Measurements from ENCODE around the gene C1orf74. TPM values are rescaled to one million over a fixed set of nuclear protein-coding genes. Genes with fewer than 3 reads are reported as not detected.

The C1orf74 gene
- polyA plus RNA-seq, 2 of the 4 experiments (the other 2 are of a cell fraction) = 2.4 to 3.3 TPM

GRCh38 chr1:209775678-209776077, 8.7 kb downstream of the C1orf74 start:
- 19% methylated on average over 2 of the region's 2 CpGs for WGBS (ENCODE audit: missing lambda C conversion rate)
- no peak for TF ChIP-seq ESRRA (IDR thresholded peaks at IDR 0.05; ENCODE audit: borderline replicate concordance, low read length)
- no peak for TF ChIP-seq PHF8 (IDR thresholded peaks at IDR 0.05; ENCODE audit: borderline replicate concordance, low read depth)
- no peak for TF ChIP-seq NR3C1 (IDR thresholded peaks at IDR 0.05)
- TF ChIP-seq MAFK (IDR thresholded peaks at IDR 0.05; ENCODE audit: partially characterized antibody) = no peak
- TF ChIP-seq ZSCAN20 (CRISPR knock-in tag; IDR thresholded peaks at IDR 0.05) = no peak
- TF ChIP-seq SMC3 (IDR thresholded peaks at IDR 0.05) = no peak
- TF ChIP-seq MAX (IDR thresholded peaks at IDR 0.05) = no peak
- TF ChIP-seq FOSB (CRISPR knock-in tag; IDR thresholded peaks at IDR 0.05) = no peak
- no peak for TF ChIP-seq GATA3 (IDR thresholded peaks at IDR 0.05; ENCODE audit: borderline replicate concordance)
- no peaks in the 10 kb centered on the region for H3K4me1 ChIP-seq
- ChIA-PET CTCF (interaction anchor here (0.6 to 2.2 kb wide), 4 partner anchors 18 to 327 kb away, joined by 4 to 9 read pairs (median 6); no protein-coding TSS in a partner anchor), POLR2A (interaction anchor here (1.1 kb wide), 1 partner anchor 9 kb away, joined by 3 read pairs; the partner anchor contains the start of gene C1orf74)
- H3K4me2 ChIP-seq = no peak overlapping the region
- no peaks in the 10 kb centered on the region for H3K9me3 ChIP-seq
- DNase-seq (ENCODE audit: low read depth in 1 of 2, low spot score in 1 of 2) = no peak
- no peak overlapping the region for H3K27ac ChIP-seq
- H3K4me3 ChIP-seq = no peak overlapping the region
- FAIRE-seq = no peak
- no peak for ATAC-seq

- no peak overlapping the region for H3K27ac ChIP-seq
- FAIRE-seq = no peak
- H3K4me1 ChIP-seq = no peaks in the 10 kb centered on the region
- no peaks in the 10 kb centered on the region for H3K9me3 ChIP-seq
- ChIA-PET POLR2A (interaction anchor here (1.1 kb wide), 1 partner anchor 10 kb away, joined by 3 read pairs; the partner anchor contains the start of gene C1orf74), CTCF (interaction anchor here (2.1 to 2.2 kb wide), 2 partner anchors 27 to 48 kb away, joined by 7 to 9 read pairs; no protein-coding TSS in a partner anchor)
- TF ChIP-seq HOXA7 (CRISPR knock-in tag; IDR thresholded peaks at IDR 0.05) (no peak), JUNB (IDR thresholded peaks at IDR 0.05) (no peak), TP53 (CRISPR knock-in tag; IDR thresholded peaks at IDR 0.05) (no peak), MAX (IDR thresholded peaks at IDR 0.05) (no peak), CHD2 (IDR thresholded peaks at IDR 0.05; ENCODE audit: low read length, partially characterized antibody) (no peak), CBX2 (IDR thresholded peaks at IDR 0.05; ENCODE audit: borderline replicate concordance, low read depth) (no peak), GATA3 (IDR thresholded peaks at IDR 0.05; ENCODE audit: borderline replicate concordance) (no peak), PHF8 (IDR thresholded peaks at IDR 0.05; ENCODE audit: borderline replicate concordance, low read depth) (no peak), MAZ (IDR thresholded peaks at IDR 0.05; ENCODE audit: borderline replicate concordance, low read depth, low read length) (no peak), ATOH8 (CRISPR knock-in tag; IDR thresholded peaks at IDR 0.05; ENCODE audit: low read depth) (no peak), KDM5A (IDR thresholded peaks at IDR 0.05) (no peak)
- TF ChIP-seq, protein P1, sequence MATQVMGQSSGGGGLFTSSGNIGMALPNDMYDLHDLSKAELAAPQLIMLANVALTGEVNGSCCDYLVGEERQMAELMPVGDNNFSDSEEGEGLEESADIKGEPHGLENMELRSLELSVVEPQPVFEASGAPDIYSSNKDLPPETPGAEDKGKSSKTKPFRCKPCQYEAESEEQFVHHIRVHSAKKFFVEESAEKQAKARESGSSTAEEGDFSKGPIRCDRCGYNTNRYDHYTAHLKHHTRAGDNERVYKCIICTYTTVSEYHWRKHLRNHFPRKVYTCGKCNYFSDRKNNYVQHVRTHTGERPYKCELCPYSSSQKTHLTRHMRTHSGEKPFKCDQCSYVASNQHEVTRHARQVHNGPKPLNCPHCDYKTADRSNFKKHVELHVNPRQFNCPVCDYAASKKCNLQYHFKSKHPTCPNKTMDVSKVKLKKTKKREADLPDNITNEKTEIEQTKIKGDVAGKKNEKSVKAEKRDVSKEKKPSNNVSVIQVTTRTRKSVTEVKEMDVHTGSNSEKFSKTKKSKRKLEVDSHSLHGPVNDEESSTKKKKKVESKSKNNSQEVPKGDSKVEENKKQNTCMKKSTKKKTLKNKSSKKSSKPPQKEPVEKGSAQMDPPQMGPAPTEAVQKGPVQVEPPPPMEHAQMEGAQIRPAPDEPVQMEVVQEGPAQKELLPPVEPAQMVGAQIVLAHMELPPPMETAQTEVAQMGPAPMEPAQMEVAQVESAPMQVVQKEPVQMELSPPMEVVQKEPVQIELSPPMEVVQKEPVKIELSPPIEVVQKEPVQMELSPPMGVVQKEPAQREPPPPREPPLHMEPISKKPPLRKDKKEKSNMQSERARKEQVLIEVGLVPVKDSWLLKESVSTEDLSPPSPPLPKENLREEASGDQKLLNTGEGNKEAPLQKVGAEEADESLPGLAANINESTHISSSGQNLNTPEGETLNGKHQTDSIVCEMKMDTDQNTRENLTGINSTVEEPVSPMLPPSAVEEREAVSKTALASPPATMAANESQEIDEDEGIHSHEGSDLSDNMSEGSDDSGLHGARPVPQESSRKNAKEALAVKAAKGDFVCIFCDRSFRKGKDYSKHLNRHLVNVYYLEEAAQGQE (IDR thresholded peaks at IDR 0.05) = no peak
- TF ChIP-seq, protein P2, sequence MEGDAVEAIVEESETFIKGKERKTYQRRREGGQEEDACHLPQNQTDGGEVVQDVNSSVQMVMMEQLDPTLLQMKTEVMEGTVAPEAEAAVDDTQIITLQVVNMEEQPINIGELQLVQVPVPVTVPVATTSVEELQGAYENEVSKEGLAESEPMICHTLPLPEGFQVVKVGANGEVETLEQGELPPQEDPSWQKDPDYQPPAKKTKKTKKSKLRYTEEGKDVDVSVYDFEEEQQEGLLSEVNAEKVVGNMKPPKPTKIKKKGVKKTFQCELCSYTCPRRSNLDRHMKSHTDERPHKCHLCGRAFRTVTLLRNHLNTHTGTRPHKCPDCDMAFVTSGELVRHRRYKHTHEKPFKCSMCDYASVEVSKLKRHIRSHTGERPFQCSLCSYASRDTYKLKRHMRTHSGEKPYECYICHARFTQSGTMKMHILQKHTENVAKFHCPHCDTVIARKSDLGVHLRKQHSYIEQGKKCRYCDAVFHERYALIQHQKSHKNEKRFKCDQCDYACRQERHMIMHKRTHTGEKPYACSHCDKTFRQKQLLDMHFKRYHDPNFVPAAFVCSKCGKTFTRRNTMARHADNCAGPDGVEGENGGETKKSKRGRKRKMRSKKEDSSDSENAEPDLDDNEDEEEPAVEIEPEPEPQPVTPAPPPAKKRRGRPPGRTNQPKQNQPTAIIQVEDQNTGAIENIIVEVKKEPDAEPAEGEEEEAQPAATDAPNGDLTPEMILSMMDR (IDR thresholded peaks at IDR 0.05) = no peak
- ATAC-seq = no peak
- no peak for DNase-seq (ENCODE audit: low read depth in 1 of 2, low spot score in 1 of 2)
- 4% methylated on average over 1 of the region's 1 CpG for WGBS (ENCODE audit: missing lambda C conversion rate)
- no peak overlapping the region for H3K4me3 ChIP-seq
- no peak overlapping the region for H3K4me2 ChIP-seq
Observed at GRCh38 chr1:209774592-209774991, 9.8 kb downstream of the C1orf74 start.
